ENCODE measurements around the gene FAM170B.

Gene FAM170B

DNA sequence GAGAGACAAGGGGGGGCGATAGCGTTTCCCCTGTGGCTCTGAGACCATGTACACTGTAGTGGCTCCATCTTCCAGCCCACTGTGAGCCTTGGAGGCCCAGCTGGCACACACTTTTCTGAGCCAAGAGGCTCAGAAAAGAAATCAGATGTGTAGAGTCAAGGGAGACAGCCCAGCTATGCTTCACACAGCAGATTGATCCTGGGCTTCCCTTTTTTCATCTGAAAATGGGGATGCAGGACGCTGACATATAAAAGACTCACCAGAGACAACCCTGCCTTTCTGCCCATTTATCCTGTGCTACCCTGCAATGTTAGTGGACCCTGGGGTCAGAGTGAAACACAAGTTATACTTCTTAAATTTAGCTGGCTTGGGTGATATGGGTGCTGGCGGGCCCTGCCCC, 40.0 kb upstream of the FAM170B start:
- no peak for DNase-seq
- Histone ChIP-seq H3K9me3 (no peaks in the 10 kb centered on the region), H3K27me3 (no peaks in the 10 kb centered on the region), H3K4me1 (no peaks in the 10 kb centered on the region), H3K36me3 (no peaks in the 10 kb centered on the region), H3K4me3 (ENCODE audit: low read depth, low read length) (no peak overlapping the region)
- TF ChIP-seq, protein P1, sequence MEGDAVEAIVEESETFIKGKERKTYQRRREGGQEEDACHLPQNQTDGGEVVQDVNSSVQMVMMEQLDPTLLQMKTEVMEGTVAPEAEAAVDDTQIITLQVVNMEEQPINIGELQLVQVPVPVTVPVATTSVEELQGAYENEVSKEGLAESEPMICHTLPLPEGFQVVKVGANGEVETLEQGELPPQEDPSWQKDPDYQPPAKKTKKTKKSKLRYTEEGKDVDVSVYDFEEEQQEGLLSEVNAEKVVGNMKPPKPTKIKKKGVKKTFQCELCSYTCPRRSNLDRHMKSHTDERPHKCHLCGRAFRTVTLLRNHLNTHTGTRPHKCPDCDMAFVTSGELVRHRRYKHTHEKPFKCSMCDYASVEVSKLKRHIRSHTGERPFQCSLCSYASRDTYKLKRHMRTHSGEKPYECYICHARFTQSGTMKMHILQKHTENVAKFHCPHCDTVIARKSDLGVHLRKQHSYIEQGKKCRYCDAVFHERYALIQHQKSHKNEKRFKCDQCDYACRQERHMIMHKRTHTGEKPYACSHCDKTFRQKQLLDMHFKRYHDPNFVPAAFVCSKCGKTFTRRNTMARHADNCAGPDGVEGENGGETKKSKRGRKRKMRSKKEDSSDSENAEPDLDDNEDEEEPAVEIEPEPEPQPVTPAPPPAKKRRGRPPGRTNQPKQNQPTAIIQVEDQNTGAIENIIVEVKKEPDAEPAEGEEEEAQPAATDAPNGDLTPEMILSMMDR (IDR thresholded peaks at IDR 0.05; ENCODE audit: low read depth, low read length): no peak

DNA sequence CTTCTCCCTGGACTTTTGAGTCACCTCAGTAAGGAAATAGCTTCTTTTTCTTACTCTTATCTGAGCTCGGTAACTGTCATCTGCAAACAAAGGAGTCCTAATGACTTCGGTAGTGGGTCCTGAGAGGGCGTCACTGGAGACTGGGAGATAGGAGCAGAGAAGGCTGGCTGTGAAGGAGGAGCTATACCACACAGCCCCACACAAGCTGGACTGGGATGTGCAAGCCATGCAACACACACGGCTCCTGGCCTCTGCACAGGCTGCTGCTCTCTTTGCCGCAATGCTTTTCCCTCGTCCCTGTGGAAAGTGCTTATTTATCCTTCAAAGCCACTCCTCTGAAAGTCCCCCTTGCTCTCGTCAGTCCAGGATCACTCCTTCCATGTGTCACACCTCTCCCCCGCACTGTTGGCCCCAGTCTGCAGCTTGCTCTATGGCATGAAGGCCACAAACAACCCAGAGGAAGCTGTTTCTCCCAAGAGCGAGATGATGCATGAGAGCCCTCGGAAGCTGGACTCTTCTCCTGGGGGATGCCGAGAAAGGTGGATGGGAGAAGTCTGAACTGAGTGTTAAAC, 39.5 kb upstream of the FAM170B start:
- no peaks in the 10 kb centered on the region for H3K27me3 ChIP-seq
- no peak overlapping the region for H3K4me3 ChIP-seq (ENCODE audit: low read depth, low read length)
- no peaks in the 10 kb centered on the region for H3K9me3 ChIP-seq
- DNase-seq: no peak
- no peaks in the 10 kb centered on the region for H3K36me3 ChIP-seq
- TF ChIP-seq, protein P1 (IDR thresholded peaks at IDR 0.05; ENCODE audit: low read depth, low read length): no peak
- H3K4me1 ChIP-seq: no peaks in the 10 kb centered on the region

DNA sequence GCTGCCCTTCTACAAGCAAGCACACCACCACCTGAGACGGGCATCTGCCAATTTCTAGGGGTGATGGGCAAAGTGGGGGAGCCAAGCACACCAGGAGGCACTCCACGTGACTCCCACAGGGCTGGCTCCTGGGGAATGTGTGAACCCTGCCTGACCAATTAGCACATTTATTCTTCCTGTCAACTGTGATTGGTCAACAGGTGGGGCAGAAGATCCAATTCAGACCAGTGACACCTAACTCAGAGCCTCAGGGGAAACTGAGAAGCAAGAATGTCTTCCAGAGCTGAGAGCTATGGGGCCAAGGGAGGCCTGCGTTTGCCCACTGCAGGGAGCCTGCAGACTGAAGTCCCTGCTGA, 38.9 kb upstream of the FAM170B start:
- H3K36me3 ChIP-seq: no peaks in the 10 kb centered on the region
- no peaks in the 10 kb centered on the region for H3K4me1 ChIP-seq
- no peaks in the 10 kb centered on the region for H3K9me3 ChIP-seq
- DNase-seq: no peak
- H3K4me3 ChIP-seq (ENCODE audit: low read depth, low read length): no peak overlapping the region
- TF ChIP-seq, protein P1 (IDR thresholded peaks at IDR 0.05; ENCODE audit: low read depth, low read length): no peak
- H3K27me3 ChIP-seq: no peaks in the 10 kb centered on the region

DNA sequence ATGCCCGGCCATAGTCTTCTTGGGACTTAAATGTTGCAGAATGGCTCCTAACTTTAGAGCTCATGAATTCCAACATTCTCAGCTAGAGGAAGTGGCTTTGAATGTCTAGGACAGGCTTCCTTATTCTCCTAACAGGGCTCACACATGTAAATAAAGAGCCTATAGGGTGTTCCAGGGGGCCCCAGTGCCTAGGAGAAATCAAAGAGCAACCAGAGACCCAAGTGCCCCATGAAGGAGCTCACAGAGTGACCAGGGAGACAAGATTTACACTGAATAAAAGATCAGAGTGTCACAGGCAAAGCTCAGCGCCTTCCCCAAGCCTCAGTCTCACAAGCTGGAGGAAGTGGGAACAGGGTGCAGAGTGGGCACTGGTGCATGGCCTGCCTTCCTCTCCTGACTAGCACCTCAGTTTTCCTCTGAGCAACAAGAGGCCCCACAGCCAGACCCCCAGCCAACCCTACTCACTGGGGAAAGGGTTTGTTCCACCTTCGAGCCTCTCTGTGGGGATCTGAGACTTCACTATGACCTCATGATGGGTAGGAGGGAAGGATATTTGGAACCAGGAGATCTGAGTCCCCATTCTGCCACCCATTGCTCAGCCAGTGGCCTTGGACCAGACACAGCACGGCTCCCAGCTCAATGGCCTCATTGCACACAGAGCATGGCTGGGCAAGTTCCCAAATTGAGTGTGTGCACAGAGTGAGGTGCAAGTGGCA, 38.4 kb upstream of the FAM170B start:
- DNase-seq: no peak
- no peak overlapping the region for H3K4me3 ChIP-seq (ENCODE audit: low read depth, low read length)
- no peaks in the 10 kb centered on the region for H3K4me1 ChIP-seq

DNA sequence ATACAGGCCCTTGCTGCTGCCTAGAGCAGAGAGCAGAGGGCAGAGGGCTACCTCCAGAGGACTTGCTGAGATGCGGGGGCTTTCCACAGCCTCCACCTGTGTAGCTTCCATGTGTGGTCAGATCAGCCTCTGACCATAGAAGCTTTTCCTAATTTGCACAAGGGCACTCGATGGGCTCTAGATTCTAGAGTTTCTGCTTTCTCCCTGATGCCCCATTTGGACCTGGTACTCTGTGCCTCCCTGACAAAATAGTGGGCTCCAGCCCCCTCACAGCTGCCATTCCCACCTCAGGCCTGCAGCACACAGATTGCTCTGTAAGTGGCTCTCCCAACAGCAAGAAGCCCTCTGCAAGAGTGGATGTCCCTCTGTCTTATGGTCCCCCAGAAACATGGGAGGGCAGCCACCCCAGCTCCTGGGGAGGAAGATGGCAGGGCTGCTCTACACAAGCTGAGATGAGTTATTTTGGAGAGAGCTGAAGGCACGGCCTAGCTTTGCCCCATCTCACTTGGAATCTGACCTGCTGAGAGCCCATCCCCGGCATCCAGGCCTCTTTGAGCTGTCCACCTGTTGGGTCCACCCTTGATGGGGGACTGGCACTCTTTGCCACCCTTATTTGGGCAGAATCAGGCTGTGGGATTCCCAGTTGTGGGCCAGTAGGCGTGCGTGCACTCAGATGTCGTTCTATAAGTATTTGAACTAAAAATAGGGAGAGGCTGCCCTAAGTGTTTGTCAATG, 37.7 kb upstream of the FAM170B start:
- Histone ChIP-seq H3K4me3 (ENCODE audit: low read depth, low read length) (no peak overlapping the region), H3K36me3 (no peaks in the 10 kb centered on the region), H3K27me3 (no peaks in the 10 kb centered on the region), H3K9me3 (no peaks in the 10 kb centered on the region), H3K4me1 (no peaks in the 10 kb centered on the region)
- no peak for DNase-seq
- TF ChIP-seq, protein P1 (IDR thresholded peaks at IDR 0.05; ENCODE audit: low read depth, low read length): no peak

More for the DNA sequence above, 38.4 kb upstream of the FAM170B start:
- H3K9me3 ChIP-seq: no peaks in the 10 kb centered on the region
- TF ChIP-seq, protein P1 (IDR thresholded peaks at IDR 0.05; ENCODE audit: low read depth, low read length): no peak
- H3K36me3 ChIP-seq: no peaks in the 10 kb centered on the region
- H3K27me3 ChIP-seq: no peaks in the 10 kb centered on the region
